ENCODE data around the gene SHC4. TPM values are rescaled to one million over a fixed set of nuclear protein-coding genes. Genes with fewer than 3 reads are reported as not detected.
"Not testable (repeated sequence)": the region's sequence is repeated elsewhere in the genome, so short reads cannot be mapped to it uniquely, and the experiment has no call there.

Gene SHC4
- total and polyA plus RNA-seq, 5 donors, result 2.4 to 6.6 (median 3.5) TPM

- 67% methylated on average over 7 of the region's 7 CpGs for WGBS
- intact Hi-C loops (cut with DNase I), result loop anchor here in 1 of 4 donors (5.0 kb wide), 1 partner anchor 117 kb away; no protein-coding TSS in a partner anchor
- H3K9me3 ChIP-seq (ENCODE audit: control insufficient read depth, low read length), result no peaks in the 10 kb centered on the region
- H3K27me3 ChIP-seq (ENCODE audit: control insufficient read depth, insufficient read depth), result no peaks in the 10 kb centered on the region
- DNase-seq (no peak), ATAC-seq (no peak)
- no peak overlapping the region for H3K27ac ChIP-seq (ENCODE audit: low read length)
- H3K4me1 ChIP-seq (ENCODE audit: control insufficient read depth, insufficient read depth, low read length), result peaks cover 4% of the 10 kb centered on the region
- no peak overlapping the region for H3K4me3 ChIP-seq (ENCODE audit: low read length)
Measured at GRCh38 chr15:48984021-48984710, 20.4 kb upstream of the SHC4 start.

- DNase-seq (no peak), ATAC-seq (peak; percentile 31 to 38)
- 39% methylated on average over 5 of the region's 5 CpGs for WGBS
- no peak overlapping the region for H3K27ac ChIP-seq (ENCODE audit: low read length)
- H3K27me3 ChIP-seq (ENCODE audit: control insufficient read depth, insufficient read depth), result no peaks in the 10 kb centered on the region
- H3K4me1 ChIP-seq (ENCODE audit: control insufficient read depth, insufficient read depth, low read length), result peaks cover 4% of the 10 kb centered on the region
- no peak overlapping the region for H3K4me3 ChIP-seq (ENCODE audit: low read length)
- no peaks in the 10 kb centered on the region for H3K9me3 ChIP-seq (ENCODE audit: control insufficient read depth, low read length)
- intact Hi-C loops (cut with DNase I), result loop anchor here in 1 of 4 donors (5.0 kb wide), 1 partner anchor 116 kb away; no protein-coding TSS in a partner anchor
Measured at GRCh38 chr15:48983300-48983699, 19.6 kb upstream of the SHC4 start.

- Histone ChIP-seq H3K4me3 (ENCODE audit: low read length) (no peak overlapping the region), H3K9me3 (ENCODE audit: control insufficient read depth, low read length) (no peaks in the 10 kb centered on the region), H3K27me3 (ENCODE audit: control insufficient read depth, insufficient read depth) (no peaks in the 10 kb centered on the region), H3K4me1 (ENCODE audit: control insufficient read depth, insufficient read depth, low read length) (peaks cover 4% of the 10 kb centered on the region), H3K27ac (ENCODE audit: low read length) (no peak overlapping the region)
- DNase-seq, result no peak
- intact Hi-C loops (cut with DNase I), result loop anchor here in 1 of 4 donors (5.0 kb wide), 1 partner anchor 115 kb away; no protein-coding TSS in a partner anchor
- WGBS, result 55% methylated on average over 4 of the region's 4 CpGs
- no peak for ATAC-seq
Measured at GRCh38 chr15:48981941-48982340, 18.2 kb upstream of the SHC4 start.

GRCh38 chr15:48978638-48979037 is 14.9 kb upstream of the SHC4 start:
- Histone ChIP-seq H3K27ac (ENCODE audit: low read length) (no peak overlapping the region), H3K27me3 (ENCODE audit: control insufficient read depth, insufficient read depth) (no peaks in the 10 kb centered on the region), H3K9me3 (ENCODE audit: control insufficient read depth, low read length) (no peaks in the 10 kb centered on the region), H3K4me1 (ENCODE audit: control insufficient read depth, insufficient read depth, low read length) (peaks cover 3% of the 10 kb centered on the region), H3K4me3 (ENCODE audit: low read length) (no peak overlapping the region)
- 85% methylated on average over 2 of the region's 2 CpGs for WGBS
- no peak for ATAC-seq
- intact Hi-C loops (cut with DNase I), result no loop called here
- DNase-seq, result no peak

GRCh38 chr15:48976444-48977088 is 12.8 kb upstream of the SHC4 start:
- DNase-seq (peak; percentile 28 to 62 (median 57)), ATAC-seq (peak; percentile 42 to 47)
- WGBS, result 79% methylated on average over 17 of the region's 17 CpGs
- Histone ChIP-seq H3K4me1 (ENCODE audit: control insufficient read depth, insufficient read depth, low read length) (no peaks in the 10 kb centered on the region), H3K4me3 (ENCODE audit: low read length) (no peak overlapping the region), H3K27me3 (ENCODE audit: control insufficient read depth, insufficient read depth) (no peaks in the 10 kb centered on the region), H3K9me3 (ENCODE audit: control insufficient read depth, low read length) (no peaks in the 10 kb centered on the region), H3K27ac (ENCODE audit: low read length) (peak overlapping the region; percentile 1)
- intact Hi-C loops (cut with DNase I), result no loop called here

- intact Hi-C loops (cut with DNase I), result no loop called here
- no peaks in the 10 kb centered on the region for H3K27me3 ChIP-seq (ENCODE audit: control insufficient read depth, insufficient read depth)
- peak overlapping the region; percentile 55 for H3K27ac ChIP-seq (ENCODE audit: low read length)
- H3K4me3 ChIP-seq (ENCODE audit: low read length), result peak overlapping the region; percentile 52
- WGBS, result 5% methylated on average over 53 of the region's 53 CpGs
- H3K4me1 ChIP-seq (ENCODE audit: control insufficient read depth, insufficient read depth, low read length), result no peaks in the 10 kb centered on the region
- ATAC-seq (peak; percentile 96 to 98), DNase-seq (peak; percentile 86 to 94 (median 92))
- no peaks in the 10 kb centered on the region for H3K9me3 ChIP-seq (ENCODE audit: control insufficient read depth, low read length)
Measured at GRCh38 chr15:48975472-48976419, 12.0 kb upstream of the SHC4 start.

- Histone ChIP-seq H3K27ac (ENCODE audit: low read length) (no peak overlapping the region), H3K9me3 (ENCODE audit: control insufficient read depth, low read length) (no peaks in the 10 kb centered on the region), H3K27me3 (ENCODE audit: control insufficient read depth, insufficient read depth) (no peaks in the 10 kb centered on the region), H3K4me1 (ENCODE audit: control insufficient read depth, insufficient read depth, low read length) (no peaks in the 10 kb centered on the region), H3K4me3 (ENCODE audit: low read length) (no peak overlapping the region)
- no peak for ATAC-seq
- 41% methylated on average over 2 of the region's 2 CpGs for WGBS
- intact Hi-C loops (cut with DNase I), result no loop called here
- DNase-seq, result peak in 1 of 3 donors; percentile 32
Measured at GRCh38 chr15:48974882-48975281, 11.2 kb upstream of the SHC4 start.

- no peaks in the 10 kb centered on the region for H3K9me3 ChIP-seq (ENCODE audit: control insufficient read depth, low read length)
- intact Hi-C loops (cut with DNase I), result no loop called here
- 93% methylated on average over 35 of the region's 35 CpGs for WGBS
- ATAC-seq (no peak), DNase-seq (peak in 2 of 3 donors; percentile 30 to 61)
- H3K4me3 ChIP-seq (ENCODE audit: low read length), result no peak overlapping the region
- H3K4me1 ChIP-seq (ENCODE audit: control insufficient read depth, insufficient read depth, low read length), result no peaks in the 10 kb centered on the region
- H3K27ac ChIP-seq (ENCODE audit: low read length), result no peak overlapping the region
- no peaks in the 10 kb centered on the region for H3K27me3 ChIP-seq (ENCODE audit: control insufficient read depth, insufficient read depth)
Measured at GRCh38 chr15:48972750-48973503, 9.2 kb upstream of the SHC4 start.

GRCh38 chr15:48970926-48971325 is 7.2 kb upstream of the SHC4 start:
- H3K4me1 ChIP-seq (ENCODE audit: control insufficient read depth, insufficient read depth, low read length); H3K27me3 ChIP-seq (ENCODE audit: control insufficient read depth, insufficient read depth); ATAC-seq; H3K4me3 ChIP-seq (ENCODE audit: low read length); DNase-seq; H3K27ac ChIP-seq (ENCODE audit: low read length); H3K9me3 ChIP-seq (ENCODE audit: control insufficient read depth, low read length); intact Hi-C loops (cut with DNase I): not testable (repeated sequence)
- WGBS, result 80% methylated on average over 1 of the region's 1 CpG

- Histone ChIP-seq H3K4me1 (ENCODE audit: control insufficient read depth, insufficient read depth, low read length) (no peaks in the 10 kb centered on the region), H3K27me3 (ENCODE audit: control insufficient read depth, insufficient read depth) (no peaks in the 10 kb centered on the region), H3K4me3 (ENCODE audit: low read length) (no peak overlapping the region), H3K27ac (ENCODE audit: low read length) (no peak overlapping the region), H3K9me3 (ENCODE audit: control insufficient read depth, low read length) (no peaks in the 10 kb centered on the region)
- 87% methylated on average over 4 of the region's 4 CpGs for WGBS
- ATAC-seq (no peak), DNase-seq (no peak)
- intact Hi-C loops (cut with DNase I), result loop anchor here in 1 of 4 donors (10.0 kb wide), 1 partner anchor 103 kb away; no protein-coding TSS in a partner anchor
Measured at GRCh38 chr15:48968066-48968465, 4.3 kb upstream of the SHC4 start.

All from right cardiac atrium (tissue), 5 donors.